GM12891 (cell line): Measurements from ENCODE around the gene PSG6.
"Not testable (repeated sequence)": the region's sequence is repeated elsewhere in the genome, so short reads cannot be mapped to it uniquely, and the experiment has no call there.

Experiments
- PAX5 ChIP-seq: IDR thresholded peaks from 2 replicates; pipeline ENCODE4 v1.6.1; 2011; ENCODE audit warnings: low read length, moderate library complexity, mild to moderate bottlenecking; ENCODE audit not compliant: insufficient read depth, severe bottlenecking
- POLR2A ChIP-seq: IDR thresholded peaks from 2 replicates; pipeline ENCODE4 v1.6.1; 2011; ENCODE audit warnings: low read depth, low read length, control low read depth
- POLR2AphosphoS5 ChIP-seq: IDR thresholded peaks from 2 replicates; pipeline ENCODE4 v1.6.1; 2011; ENCODE audit warnings: low read depth, low read length, control low read depth
- POU2F2 ChIP-seq: IDR thresholded peaks from 2 replicates; pipeline ENCODE4 v1.6.1; 2011; ENCODE audit warnings: low read depth, mild to moderate bottlenecking, control low read depth, low read length, moderate library complexity
- SPI1 ChIP-seq: IDR thresholded peaks from 2 replicates; pipeline ENCODE4 v1.6.1; 2011; ENCODE audit warnings: low read depth, low read length, control low read depth
- TAF1 ChIP-seq: IDR thresholded peaks from 2 replicates; pipeline ENCODE4 v1.6.1; 2011; ENCODE audit warnings: low read depth, low read length, control low read depth

- TF ChIP-seq SPI1, POLR2A, TAF1, POLR2AphosphoS5, POU2F2, PAX5: not testable (repeated sequence)
These were observed 14.9 kb upstream of the PSG6 start for GRCh38 chr19:42932485-42933101.
